ENCODE data around the gene ART1.
"Not testable (repeated sequence)": the region's sequence is repeated elsewhere in the genome, so short reads cannot be mapped to it uniquely, and the experiment has no call there.

ART1 gene

DNA sequence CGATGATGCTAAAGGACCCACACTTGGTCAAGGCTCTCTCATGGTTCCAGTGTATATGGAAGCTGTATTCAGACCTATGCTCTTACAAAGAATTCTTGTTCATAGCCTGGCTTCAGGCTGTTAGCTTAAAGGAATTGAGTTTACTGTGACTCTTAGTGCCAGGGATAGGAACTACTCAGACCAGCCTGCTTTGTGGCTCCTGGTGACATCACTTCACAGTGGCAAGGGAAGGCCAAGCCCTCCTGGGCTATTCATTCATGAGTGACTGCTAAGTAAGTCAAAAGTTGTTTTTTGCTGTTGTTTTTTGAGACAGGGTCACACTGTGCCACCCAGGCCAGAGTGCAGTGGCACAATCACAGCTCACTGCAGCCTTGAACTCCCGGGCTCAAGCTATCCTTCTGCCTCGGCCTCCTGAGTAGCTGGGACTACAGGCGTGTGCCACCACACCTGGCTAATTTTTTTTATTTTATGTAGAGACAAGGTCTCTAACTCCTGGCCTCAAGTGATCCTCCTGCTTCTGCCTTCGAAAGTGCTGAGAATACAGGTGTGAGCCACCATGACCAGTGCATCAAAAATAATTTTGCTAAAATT, 12.8 kb upstream of the ART1 start:
- DNase-seq = no peak

- DNase-seq = no peak
These were observed 9.1 kb upstream of the ART1 start for GRCh38 chr11:3635641-3636375.

GRCh38 chr11:3637201-3637600, 7.7 kb upstream of the ART1 start:
- DNase-seq = no peak

GRCh38 chr11:3638513-3638912, 6.4 kb upstream of the ART1 start:
- DNase-seq = no peak

DNA sequence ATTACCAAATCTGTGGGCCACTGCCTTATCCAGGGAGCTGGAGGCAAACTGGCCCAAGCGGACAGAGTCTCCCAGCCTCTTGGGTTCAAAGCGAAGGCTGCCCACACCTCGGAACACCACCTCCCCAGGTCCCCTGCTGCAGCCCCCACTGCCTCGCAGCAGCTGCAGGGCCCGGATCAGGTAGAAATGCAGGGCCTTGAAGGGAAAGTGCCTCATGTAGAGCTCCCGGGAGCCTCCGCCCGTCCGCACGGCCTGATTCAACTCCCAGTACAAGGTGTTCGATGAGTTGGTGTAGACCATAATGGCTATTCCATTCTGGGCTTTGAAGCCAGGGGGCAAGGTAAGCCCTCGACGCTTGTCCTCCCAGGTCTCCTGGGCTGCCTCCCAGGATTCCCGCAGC, 5.1 kb upstream of the ART1 start:
- DNase-seq = no peak

GRCh38 chr11:3641191-3641590, 3.7 kb upstream of the ART1 start:
- no peak for DNase-seq

DNA sequence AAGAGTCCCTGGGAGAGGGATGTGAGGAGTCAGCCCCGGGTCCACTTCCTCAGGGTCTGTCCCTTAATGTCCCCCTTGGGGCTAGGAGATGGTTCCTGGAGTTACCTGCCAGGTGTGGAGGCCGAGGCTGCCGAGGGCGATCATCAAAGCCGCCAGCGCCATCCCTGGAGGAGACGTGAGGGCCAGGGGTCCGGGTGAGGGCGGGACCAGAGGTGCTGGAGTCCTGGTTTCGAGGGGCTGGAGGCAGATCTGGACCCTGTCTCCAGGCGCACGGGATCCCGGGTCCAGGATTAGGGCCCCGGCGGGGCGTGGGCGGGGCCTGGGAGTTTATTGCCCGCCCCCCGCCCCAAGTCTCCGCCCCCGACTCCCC, 3.2 kb upstream of the ART1 start, which contains the start of gene ART5:
TSS of gene ART5 (minus strand) at position 292 of the 370 bp plus-strand sequence. CDS start at position 162, 130 bp downstream.
- DNase-seq = no peak

- peak; percentile 82 for DNase-seq
These were observed 2.6 kb upstream of the ART1 start for GRCh38 chr11:3642071-3642951.

- not testable (repeated sequence) for DNase-seq
These were observed 1.8 kb upstream of the ART1 start for GRCh38 chr11:3643102-3643546.

GRCh38 chr11:3645552-3645951, 624 bp downstream of the ART1 start:
- DNase-seq = no peak

DNA sequence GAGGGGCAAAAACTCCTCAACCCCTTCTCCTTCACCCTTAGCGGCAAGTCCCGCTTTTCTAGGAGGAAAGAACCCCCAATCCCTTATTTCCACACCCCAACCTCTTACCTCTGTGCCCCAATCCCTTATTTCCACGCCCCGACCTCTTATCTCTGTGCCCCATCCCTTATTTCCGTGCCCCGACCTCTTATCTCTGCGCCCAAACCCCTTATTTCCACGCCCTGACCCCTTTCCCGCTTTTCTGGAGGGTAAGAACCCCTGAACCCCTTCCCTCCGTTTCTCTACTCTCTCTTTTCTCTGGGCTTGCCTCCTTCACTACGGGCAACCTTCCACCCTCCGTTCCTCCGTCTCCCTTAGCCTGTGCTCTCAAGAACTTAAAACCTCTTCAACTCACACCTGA, 3.9 kb downstream of the ART1 start:
- not testable (repeated sequence) for DNase-seq

DNA sequence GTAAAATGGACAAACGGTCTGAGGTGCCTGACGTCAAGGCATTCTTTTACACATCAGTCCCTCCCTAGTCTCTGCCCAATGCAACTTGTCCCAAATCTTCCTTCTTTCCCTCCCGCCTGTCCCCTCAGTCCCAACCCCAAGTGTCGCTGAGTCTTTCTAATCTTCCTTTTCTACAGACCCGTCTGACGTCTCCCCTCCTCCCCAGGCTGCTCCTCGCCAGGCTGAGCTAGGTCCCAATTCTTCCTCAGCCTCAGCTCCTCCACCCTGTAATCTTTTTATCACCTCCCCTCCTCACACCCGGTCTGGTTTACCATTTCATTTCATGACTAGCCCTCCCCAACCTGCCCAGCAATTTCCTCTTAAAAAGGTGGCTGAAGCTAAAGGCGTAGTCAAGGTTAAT, 4.4 kb downstream of the ART1 start:
- not testable (repeated sequence) for DNase-seq

- not testable (repeated sequence) for DNase-seq
These were observed 7.6 kb downstream of the ART1 start for GRCh38 chr11:3652514-3652913.

DNA sequence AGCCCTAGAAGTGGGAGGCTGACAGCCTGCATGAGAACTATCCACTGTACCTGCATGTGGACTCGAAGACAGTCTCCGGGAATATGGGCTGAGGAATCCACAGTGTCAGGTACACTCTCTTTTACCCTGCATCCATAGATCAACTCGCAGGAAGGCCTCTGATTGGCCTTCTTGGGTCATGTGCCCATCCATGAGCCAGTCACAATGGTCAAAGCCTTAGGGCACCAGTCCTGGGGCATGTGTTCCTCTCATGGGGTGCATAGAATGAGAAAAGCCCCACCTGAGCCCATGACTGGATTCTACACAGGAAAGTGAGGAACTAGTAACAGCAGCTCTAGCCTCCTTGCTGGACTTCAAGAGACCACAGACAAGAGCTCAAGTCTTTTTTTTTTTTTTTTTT, 10.6 kb downstream of the ART1 start:
- DNase-seq = no peak

DNA sequence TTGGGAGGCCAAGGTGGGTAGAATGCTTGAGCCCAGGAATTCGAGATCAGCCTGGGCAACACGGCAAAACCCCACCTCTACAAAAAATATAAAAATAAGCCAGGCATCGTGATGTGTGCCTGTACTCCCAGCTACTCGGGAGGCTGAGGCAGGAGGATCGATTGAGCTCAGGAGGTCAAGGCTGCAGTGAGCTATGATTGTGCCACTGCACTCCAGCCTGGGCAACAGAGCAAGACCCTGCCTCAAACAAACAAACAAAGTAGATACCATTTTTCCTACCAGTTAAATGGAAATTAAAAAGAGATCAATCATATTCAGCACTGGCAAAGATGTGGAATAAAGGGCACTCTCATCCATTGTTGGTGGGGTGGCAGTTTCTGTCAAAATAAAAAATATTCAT, 12.4 kb downstream of the ART1 start:
- DNase-seq = not testable (repeated sequence)

DNA sequence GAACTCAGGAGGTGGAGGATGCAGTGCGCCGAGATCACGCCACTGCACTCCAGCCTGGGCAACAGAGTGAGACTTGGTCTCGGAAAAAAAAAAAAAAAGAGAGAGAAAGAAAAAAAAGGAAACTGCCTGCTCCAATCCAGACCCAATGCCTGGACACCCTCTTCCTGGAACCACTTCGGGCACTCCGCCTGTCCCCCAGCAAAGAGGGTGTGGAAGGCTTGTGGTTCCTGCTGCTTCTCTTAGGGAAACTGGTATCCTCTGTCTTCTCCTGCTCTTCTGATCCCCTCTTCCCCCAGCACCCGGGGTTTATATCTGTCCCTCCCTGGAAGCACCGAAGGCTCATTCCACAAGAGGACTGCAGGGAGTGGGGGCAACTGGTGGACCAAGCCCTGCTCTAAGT, 13.3 kb downstream of the ART1 start:
- DNase-seq = no peak

- DNase-seq = no peak
These were observed 14.9 kb downstream of the ART1 start for GRCh38 chr11:3659595-3660515.

DNA sequence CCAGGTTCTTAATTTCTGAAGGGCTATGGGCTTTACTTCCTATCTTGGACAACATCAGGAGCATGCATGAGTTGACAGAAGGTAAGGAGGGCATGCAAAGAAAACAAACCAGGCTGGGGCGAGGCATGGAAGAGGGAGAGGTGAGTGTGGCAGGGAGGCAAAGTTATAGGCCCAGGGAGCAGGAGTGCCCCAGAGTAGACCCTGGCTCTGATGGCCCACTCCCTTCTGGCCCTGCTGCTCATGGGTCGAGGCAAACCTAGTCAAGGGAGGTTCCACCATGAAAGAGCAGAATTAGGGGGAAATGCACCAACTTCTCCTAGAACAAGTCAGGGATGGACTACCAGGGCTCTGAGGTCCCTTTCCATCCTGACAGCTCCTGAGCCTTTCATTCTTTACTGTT, 16.0 kb downstream of the ART1 start:
- DNase-seq = no peak

DNA sequence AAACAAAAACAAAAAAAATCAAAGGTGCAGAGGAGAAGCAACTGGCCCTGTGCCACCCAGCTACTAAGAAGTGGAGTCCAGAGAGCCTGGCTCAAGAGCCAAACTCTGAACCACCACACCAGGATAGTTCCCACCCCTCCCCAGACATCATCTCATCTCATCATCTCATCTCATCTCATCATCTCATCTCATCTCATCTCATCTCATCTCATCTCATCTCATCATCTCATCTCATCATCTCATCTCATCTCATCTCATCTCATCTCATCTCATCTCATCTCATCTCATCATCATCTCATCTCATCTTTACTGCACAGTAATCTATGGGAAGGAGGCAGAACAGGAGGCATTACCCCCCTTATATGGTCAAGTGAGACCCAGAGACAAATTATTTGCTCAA, 17.9 kb downstream of the ART1 start:
- DNase-seq = no peak

DNA sequence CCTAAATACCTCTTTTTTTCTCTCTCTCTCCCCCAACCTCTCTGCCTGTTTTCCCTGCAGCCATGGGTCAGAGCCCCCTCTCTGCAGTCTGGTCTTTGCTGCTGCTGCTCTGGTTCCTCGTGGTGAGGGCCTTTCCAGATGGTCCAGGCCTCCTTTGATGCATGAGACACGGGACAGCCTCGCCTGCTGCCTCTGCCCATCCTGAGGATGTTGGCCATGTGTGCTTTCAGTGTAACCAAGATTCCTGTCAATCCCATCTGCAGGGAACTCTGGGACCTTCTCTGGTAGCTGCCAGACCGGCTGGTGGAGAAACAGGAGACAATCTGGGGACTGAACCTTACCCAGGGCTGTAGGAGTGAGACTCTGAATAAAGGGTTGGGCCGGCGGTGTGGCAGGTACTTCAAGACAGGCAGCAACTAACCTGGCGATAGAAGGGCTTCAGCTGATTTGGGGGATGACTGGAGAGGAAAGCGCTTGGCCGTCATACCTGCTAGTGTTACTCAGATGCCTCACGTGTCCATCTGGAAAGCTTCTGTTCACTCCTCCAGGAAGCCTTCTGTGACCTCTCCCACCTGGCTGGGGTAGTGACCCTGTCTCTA, 19.2 kb downstream of the ART1 start:
- no peak for DNase-seq

DNA sequence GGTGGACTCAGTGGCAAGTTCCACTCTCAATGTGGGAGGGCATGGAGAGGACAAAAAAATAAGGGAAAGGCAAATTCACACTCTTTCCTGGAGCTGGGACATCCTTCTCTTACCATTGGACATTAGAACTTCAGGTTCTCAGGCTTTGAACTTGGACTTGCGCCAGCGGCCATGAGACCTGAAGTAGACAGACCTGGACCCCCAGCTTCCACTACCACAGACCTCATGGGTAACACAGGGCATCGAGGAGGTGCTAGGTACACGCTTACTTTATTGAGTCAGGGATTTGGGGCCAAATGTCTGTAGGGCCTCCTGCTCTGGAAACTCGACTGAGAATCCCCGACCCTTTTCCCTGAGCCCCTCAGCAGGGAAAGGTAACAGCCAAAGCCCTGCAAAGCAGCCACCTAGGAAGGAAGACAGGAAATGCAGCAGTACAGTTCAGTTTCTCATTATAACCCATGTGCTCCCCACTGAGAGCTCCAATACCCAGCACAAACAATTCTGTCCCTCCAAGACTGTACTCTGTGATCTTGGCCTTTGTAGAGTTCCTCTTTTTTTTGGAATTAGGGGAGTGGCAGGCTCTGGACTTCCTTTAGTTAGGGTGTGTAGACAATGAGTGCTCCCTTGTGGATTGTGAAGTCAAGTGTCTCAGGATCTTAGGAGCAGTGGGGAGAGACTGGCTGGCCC, 20.6 kb downstream of the ART1 start:
- DNase-seq = no peak
